Stimulated activated CD8-positive, alpha-beta memory T cell treated with anti-CD3 and anti-CD28 coated beads, Interleukin-4, amount 100 ng/mL, for 24 hours (primary cell): ENCODE measurements around the gene HIP1.
"Not testable (repeated sequence)": the region's sequence is repeated elsewhere in the genome, so short reads cannot be mapped to it uniquely, and the experiment has no call there.

Experiments
- DNase-seq: peaks from one replicate; pipeline ENCODE4 v3.0.0-alpha.2; 2020; ENCODE audit warnings: low read depth

HIP1 gene

GRCh38 chr7:75614401-75614800 is 124.3 kb downstream of the HIP1 start:
- DNase-seq = no peak

- no peak for DNase-seq
Observed at GRCh38 chr7:75613351-75613750, 125.4 kb downstream of the HIP1 start.

- DNase-seq = no peak
Observed at GRCh38 chr7:75611557-75612178, 127.1 kb downstream of the HIP1 start.

- DNase-seq = not testable (repeated sequence)
Observed at GRCh38 chr7:75609416-75609815, 129.3 kb downstream of the HIP1 start.

- no peak for DNase-seq
Observed at GRCh38 chr7:75608451-75609122, 130.2 kb downstream of the HIP1 start.

GRCh38 chr7:75604408-75604807 is 134.3 kb downstream of the HIP1 start:
- DNase-seq = no peak

- not testable (repeated sequence) for DNase-seq
Observed at GRCh38 chr7:75602831-75603230, 135.9 kb downstream of the HIP1 start.

- no peak for DNase-seq
Observed at GRCh38 chr7:75601539-75601938, 137.2 kb downstream of the HIP1 start.

- not testable (repeated sequence) for DNase-seq
Observed at GRCh38 chr7:75600748-75601147, 138.0 kb downstream of the HIP1 start.

- no peak for DNase-seq
Observed at GRCh38 chr7:75599244-75599781, 139.4 kb downstream of the HIP1 start.

- DNase-seq = no peak
Observed at GRCh38 chr7:75596727-75597614, 141.8 kb downstream of the HIP1 start.

- DNase-seq = no peak
Observed at GRCh38 chr7:75595766-75596165, 143.0 kb downstream of the HIP1 start.

GRCh38 chr7:75593500-75594184 is 145.1 kb downstream of the HIP1 start:
- DNase-seq = not testable (repeated sequence)

GRCh38 chr7:75591467-75592255 is 147.1 kb downstream of the HIP1 start:
- no peak for DNase-seq

GRCh38 chr7:75590373-75591005 is 148.3 kb downstream of the HIP1 start:
- DNase-seq = no peak

- DNase-seq = no peak
Observed at GRCh38 chr7:75584354-75584753, 154.4 kb downstream of the HIP1 start.

GRCh38 chr7:75583255-75583654 is 155.5 kb downstream of the HIP1 start:
- DNase-seq = no peak

GRCh38 chr7:75579899-75580298 is 158.8 kb downstream of the HIP1 start:
- no peak for DNase-seq

- DNase-seq = no peak
Observed at GRCh38 chr7:75578081-75578480, 160.7 kb downstream of the HIP1 start.

GRCh38 chr7:75575488-75576121 is 163.1 kb downstream of the HIP1 start:
- DNase-seq = no peak
